Measurements from ENCODE around the gene SPACA7. TPM values are rescaled to one million over a fixed set of nuclear protein-coding genes. Genes with fewer than 3 reads are reported as not detected.

SPACA7 gene
- total and polyA plus RNA-seq, 2 of the 13 experiments (the other 11 are each of a cell fraction or from before 2014, with no cell fraction given): not detected

DNA sequence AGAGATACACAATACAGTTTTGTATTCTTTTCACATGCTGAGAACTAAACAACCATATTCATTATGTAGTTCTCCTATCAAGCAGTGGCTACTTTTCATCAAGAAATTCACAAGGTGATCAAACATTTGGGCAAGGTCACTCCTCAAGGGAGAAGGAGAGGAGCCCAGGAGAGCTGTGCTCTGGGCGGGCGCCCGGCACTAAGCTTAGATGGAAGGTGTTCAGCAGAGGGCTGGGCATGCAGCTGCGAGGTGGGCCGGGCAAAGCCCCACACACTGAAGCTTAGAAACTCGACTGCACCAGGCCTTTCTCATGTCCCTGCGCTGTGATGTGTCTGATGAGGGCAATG, 30.4 kb upstream of the SPACA7 start:
- BruUV-seq (replicated peaks): no TSS peak
- Histone ChIP-seq H4K20me1 (ENCODE audit: insufficient read depth, low read length) (no peaks in the 10 kb centered on the region), H3K9ac (ENCODE audit: insufficient read depth, low read depth, low read length) (no peak overlapping the region), H3K4me2 (ENCODE audit: low read depth, low read length) (no peak overlapping the region), H3K4me3 (replicated peaks in 1 of 3; ENCODE audit: insufficient read depth in 1 of 3, low read depth in 2 of 3, low read length in 3 of 3) (no peak overlapping the region), H3K36me3 (replicated peaks in 1 of 2; ENCODE audit: control insufficient read depth in 1 of 2, insufficient read depth in 2 of 2, low read length in 2 of 2) (no peaks in the 10 kb centered on the region), H3K27me3 (ENCODE audit: control insufficient read depth in 1 of 2, insufficient read depth in 2 of 2, low read length in 2 of 2) (peaks cover 13 to 86% of the 10 kb centered on the region in 2 experiments), H3K27ac (ENCODE audit: extremely low read length, insufficient read depth, low read length) (no peak overlapping the region), H2AFZ (ENCODE audit: low read length) (no peak overlapping the region), H3K4me1 (ENCODE audit: insufficient read depth, low read length) (peaks cover 9% of the 10 kb centered on the region; the same call in 1 of the 2 replicates), H3K9me3 (ENCODE audit: low read length) (no peaks in the 10 kb centered on the region), H3K79me2 (ENCODE audit: insufficient read depth, low read length) (no peaks in the 10 kb centered on the region)
- ATAC-seq (no peak), FAIRE-seq (no peak), DNase-seq (ENCODE audit: low spot score) (no peak)
- ChIA-PET CTCF (ENCODE audit: low intra/inter-chr PET ratio, low total read pairs) (no interaction called here), POLR2A (no interaction called here)
- in situ Hi-C loops (cut with HindIII; ENCODE audit: extremely low pct_ligation_motif_present, low pct_unique_long_range_greater_than_20kb): no loop called here
- intact Hi-C loops (cut with micrococcal nuclease; ENCODE audit: unreplicated experiment): no loop called here
- 10% methylated on average over 5 of the region's 7 CpGs for WGBS (ENCODE audit: low lambda C conversion rate)
- TF ChIP-seq, protein P1, sequence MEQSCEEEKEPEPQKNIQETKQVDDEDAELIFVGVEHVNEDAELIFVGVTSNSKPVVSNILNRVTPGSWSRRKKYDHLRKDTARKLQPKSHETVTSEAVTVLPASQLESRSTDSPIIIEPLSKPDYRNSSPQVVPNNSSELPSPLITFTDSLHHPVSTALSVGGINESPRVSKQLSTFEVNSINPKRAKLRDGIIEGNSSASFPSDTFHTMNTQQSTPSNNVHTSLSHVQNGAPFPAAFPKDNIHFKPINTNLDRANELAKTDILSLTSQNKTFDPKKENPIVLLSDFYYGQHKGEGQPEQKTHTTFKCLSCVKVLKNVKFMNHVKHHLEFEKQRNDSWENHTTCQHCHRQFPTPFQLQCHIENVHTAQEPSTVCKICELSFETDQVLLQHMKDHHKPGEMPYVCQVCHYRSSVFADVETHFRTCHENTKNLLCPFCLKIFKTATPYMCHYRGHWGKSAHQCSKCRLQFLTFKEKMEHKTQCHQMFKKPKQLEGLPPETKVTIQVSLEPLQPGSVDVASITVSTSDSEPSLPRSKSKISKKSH (CRISPR knock-in tag; IDR thresholded peaks at IDR 0.05; ENCODE audit: borderline replicate concordance): no peak
- TF ChIP-seq, protein P2, sequence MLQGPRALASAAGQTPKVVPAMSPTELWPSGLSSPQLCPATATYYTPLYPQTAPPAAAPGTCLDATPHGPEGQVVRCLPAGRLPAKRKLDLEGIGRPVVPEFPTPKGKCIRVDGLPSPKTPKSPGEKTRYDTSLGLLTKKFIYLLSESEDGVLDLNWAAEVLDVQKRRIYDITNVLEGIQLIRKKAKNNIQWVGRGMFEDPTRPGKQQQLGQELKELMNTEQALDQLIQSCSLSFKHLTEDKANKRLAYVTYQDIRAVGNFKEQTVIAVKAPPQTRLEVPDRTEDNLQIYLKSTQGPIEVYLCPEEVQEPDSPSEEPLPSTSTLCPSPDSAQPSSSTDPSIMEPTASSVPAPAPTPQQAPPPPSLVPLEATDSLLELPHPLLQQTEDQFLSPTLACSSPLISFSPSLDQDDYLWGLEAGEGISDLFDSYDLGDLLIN (CRISPR knock-in tag; IDR thresholded peaks at IDR 0.05; ENCODE audit: borderline replicate concordance): no peak
- TF ChIP-seq, protein P3, sequence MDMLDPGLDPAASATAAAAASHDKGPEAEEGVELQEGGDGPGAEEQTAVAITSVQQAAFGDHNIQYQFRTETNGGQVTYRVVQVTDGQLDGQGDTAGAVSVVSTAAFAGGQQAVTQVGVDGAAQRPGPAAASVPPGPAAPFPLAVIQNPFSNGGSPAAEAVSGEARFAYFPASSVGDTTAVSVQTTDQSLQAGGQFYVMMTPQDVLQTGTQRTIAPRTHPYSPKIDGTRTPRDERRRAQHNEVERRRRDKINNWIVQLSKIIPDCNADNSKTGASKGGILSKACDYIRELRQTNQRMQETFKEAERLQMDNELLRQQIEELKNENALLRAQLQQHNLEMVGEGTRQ (IDR thresholded peaks at IDR 0.05; ENCODE audit: low read depth, low read length): no peak
- TF ChIP-seq, protein P3 (CRISPR knock-in tag; IDR thresholded peaks at IDR 0.05; ENCODE audit: borderline replicate concordance): no peak
- TF ChIP-seq, protein P4, sequence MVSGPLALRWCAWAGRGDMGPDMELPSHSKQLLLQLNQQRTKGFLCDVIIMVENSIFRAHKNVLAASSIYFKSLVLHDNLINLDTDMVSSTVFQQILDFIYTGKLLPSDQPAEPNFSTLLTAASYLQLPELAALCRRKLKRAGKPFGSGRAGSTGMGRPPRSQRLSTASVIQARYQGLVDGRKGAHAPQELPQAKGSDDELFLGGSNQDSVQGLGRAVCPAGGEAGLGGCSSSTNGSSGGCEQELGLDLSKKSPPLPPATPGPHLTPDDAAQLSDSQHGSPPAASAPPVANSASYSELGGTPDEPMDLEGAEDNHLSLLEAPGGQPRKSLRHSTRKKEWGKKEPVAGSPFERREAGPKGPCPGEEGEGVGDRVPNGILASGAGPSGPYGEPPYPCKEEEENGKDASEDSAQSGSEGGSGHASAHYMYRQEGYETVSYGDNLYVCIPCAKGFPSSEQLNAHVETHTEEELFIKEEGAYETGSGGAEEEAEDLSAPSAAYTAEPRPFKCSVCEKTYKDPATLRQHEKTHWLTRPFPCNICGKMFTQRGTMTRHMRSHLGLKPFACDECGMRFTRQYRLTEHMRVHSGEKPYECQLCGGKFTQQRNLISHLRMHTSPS (CRISPR knock-in tag; IDR thresholded peaks at IDR 0.05; ENCODE audit: low read depth): no peak
- TF ChIP-seq TAF1 (CRISPR knock-in tag; IDR thresholded peaks at IDR 0.05) (no peak), SP4 (CRISPR knock-in tag; IDR thresholded peaks at IDR 0.05) (no peak), ZNF331 (CRISPR knock-in tag; IDR thresholded peaks at IDR 0.05) (no peak), ZNF451 (CRISPR knock-in tag; IDR thresholded peaks at IDR 0.05) (no peak), SNAI1 (CRISPR knock-in tag; IDR thresholded peaks at IDR 0.05; ENCODE audit: borderline replicate concordance) (no peak), ZFP62 (CRISPR knock-in tag; IDR thresholded peaks at IDR 0.05) (no peak), CAMTA2 (CRISPR knock-in tag; IDR thresholded peaks at IDR 0.05; ENCODE audit: borderline replicate concordance) (no peak)

Data from HepG2 (cell line).